ENCODE measurements around the gene KDM8. TPM values are rescaled to one million over a fixed set of nuclear protein-coding genes. Genes with fewer than 3 reads are reported as not detected.

Gene KDM8
- total RNA-seq, 1 experiment from 2014 or later = 5.1 TPM

DNA sequence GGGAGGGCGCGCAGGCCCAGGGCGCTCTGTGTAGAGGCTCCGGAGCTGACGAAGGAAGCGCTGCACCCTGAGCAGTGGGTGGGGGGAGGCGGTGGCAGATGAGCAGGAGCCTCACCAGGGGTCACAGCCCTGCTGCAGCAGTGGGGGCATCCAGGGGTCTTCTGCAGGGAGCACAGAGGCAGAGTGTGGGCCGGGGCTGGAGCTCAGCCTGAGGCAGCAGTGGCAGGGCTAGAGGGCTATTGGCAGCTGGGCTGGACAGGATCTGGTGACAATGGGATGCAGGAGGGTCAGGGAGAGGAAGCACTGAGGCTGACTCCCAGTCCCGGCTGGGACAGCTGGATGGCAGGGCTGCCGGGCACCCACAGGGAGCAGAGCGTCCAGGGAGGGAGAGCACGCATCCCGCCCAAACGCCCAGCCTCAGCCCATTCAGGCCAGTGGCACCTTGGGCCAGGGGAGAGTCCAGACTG is 21.0 kb downstream of the KDM8 start:
- no TSS peak for BruUV-seq (replicated peaks)
- Histone ChIP-seq H3K4me3 (no peak overlapping the region), H3K9me3 (ENCODE audit: insufficient read depth, low read depth) (no peaks in the 10 kb centered on the region), H3K9me2 (ENCODE audit: insufficient read depth) (no peaks in the 10 kb centered on the region), H3K27ac (no peak overlapping the region), H3F3A (ENCODE audit: insufficient read depth, low read depth) (no peaks in the 10 kb centered on the region), H2AFZ (no peak overlapping the region), H4K20me1 (ENCODE audit: insufficient read depth) (no peaks in the 10 kb centered on the region), H3K27me3 (ENCODE audit: insufficient read depth, low read depth) (no peaks in the 10 kb centered on the region), H3K4me1 (replicated peaks; ENCODE audit: insufficient read depth) (no peaks in the 10 kb centered on the region), H3K79me2 (ENCODE audit: low read depth) (no peaks in the 10 kb centered on the region), H3K36me3 (ENCODE audit: low read depth) (no peaks in the 10 kb centered on the region), H3K4me2 (no peak overlapping the region)
- POLR2A ChIA-PET (ENCODE audit: unreplicated experiment) = no interaction called here
- no peak for DNase-seq
- TF ChIP-seq, protein P1, sequence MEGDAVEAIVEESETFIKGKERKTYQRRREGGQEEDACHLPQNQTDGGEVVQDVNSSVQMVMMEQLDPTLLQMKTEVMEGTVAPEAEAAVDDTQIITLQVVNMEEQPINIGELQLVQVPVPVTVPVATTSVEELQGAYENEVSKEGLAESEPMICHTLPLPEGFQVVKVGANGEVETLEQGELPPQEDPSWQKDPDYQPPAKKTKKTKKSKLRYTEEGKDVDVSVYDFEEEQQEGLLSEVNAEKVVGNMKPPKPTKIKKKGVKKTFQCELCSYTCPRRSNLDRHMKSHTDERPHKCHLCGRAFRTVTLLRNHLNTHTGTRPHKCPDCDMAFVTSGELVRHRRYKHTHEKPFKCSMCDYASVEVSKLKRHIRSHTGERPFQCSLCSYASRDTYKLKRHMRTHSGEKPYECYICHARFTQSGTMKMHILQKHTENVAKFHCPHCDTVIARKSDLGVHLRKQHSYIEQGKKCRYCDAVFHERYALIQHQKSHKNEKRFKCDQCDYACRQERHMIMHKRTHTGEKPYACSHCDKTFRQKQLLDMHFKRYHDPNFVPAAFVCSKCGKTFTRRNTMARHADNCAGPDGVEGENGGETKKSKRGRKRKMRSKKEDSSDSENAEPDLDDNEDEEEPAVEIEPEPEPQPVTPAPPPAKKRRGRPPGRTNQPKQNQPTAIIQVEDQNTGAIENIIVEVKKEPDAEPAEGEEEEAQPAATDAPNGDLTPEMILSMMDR (conservative IDR thresholded peaks at IDR 0.05) = no peak
- TF ChIP-seq EZH2 (IDR thresholded peaks at IDR 0.05; ENCODE audit: low read depth) = no peak
- CTCF ChIA-PET = no interaction called here
- intact Hi-C loops (cut with micrococcal nuclease; ENCODE audit: unreplicated experiment) = no loop called here

DNA sequence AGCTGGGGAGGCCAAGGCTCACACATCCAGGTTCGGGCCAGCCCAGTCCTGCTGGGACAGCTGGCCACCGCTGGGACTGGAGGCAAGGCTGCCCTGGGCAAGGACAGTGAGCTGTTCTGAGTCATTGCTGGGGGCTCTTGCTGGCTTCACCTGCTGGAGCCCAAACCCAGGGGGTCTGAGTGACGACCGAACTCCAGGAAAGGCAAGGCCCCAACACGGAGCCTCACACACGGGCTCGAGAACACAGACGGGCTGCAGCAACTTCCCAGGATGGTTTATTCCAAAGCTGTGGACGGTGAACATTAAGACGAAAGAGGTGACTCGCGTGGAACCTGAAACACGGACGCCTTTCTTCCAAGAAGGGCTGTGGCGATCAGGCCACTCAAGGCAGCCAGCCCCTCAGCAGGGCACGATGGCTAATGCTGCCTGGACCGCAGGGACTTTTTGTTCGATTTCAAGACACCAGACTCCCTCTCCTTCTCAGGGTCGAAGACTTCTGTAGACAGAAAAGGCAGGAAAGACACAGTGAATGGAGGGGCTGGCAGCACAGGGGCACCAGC is 21.5 kb downstream of the KDM8 start:
- BruUV-seq (replicated peaks) = no TSS peak
- no peak overlapping the region for H3K4me2 ChIP-seq
- intact Hi-C loops (cut with micrococcal nuclease; ENCODE audit: unreplicated experiment) = no loop called here
- H3K4me1 ChIP-seq (replicated peaks; ENCODE audit: insufficient read depth) = no peaks in the 10 kb centered on the region
- H3K9me3 ChIP-seq (ENCODE audit: insufficient read depth, low read depth) = no peaks in the 10 kb centered on the region
- no peaks in the 10 kb centered on the region for H3K9me2 ChIP-seq (ENCODE audit: insufficient read depth)
- TF ChIP-seq, protein P1 (conservative IDR thresholded peaks at IDR 0.05) = no peak
- TF ChIP-seq EZH2 (IDR thresholded peaks at IDR 0.05; ENCODE audit: low read depth) = no peak
- no peaks in the 10 kb centered on the region for H3F3A ChIP-seq (ENCODE audit: insufficient read depth, low read depth)
- CTCF ChIA-PET = interaction anchor here (1.0 kb wide), 1 partner anchor 45 kb away, joined by 3 read pairs; no protein-coding TSS in a partner anchor
- DNase-seq = no peak
- no peaks in the 10 kb centered on the region for H3K79me2 ChIP-seq (ENCODE audit: low read depth)
- H3K27me3 ChIP-seq (ENCODE audit: insufficient read depth, low read depth) = no peaks in the 10 kb centered on the region
- POLR2A ChIA-PET (ENCODE audit: unreplicated experiment) = no interaction called here
- no peak overlapping the region for H2AFZ ChIP-seq
- no peaks in the 10 kb centered on the region for H3K36me3 ChIP-seq (ENCODE audit: low read depth)
- H3K4me3 ChIP-seq = no peak overlapping the region
- no peak overlapping the region for H3K27ac ChIP-seq
- no peaks in the 10 kb centered on the region for H4K20me1 ChIP-seq (ENCODE audit: insufficient read depth)

DNA sequence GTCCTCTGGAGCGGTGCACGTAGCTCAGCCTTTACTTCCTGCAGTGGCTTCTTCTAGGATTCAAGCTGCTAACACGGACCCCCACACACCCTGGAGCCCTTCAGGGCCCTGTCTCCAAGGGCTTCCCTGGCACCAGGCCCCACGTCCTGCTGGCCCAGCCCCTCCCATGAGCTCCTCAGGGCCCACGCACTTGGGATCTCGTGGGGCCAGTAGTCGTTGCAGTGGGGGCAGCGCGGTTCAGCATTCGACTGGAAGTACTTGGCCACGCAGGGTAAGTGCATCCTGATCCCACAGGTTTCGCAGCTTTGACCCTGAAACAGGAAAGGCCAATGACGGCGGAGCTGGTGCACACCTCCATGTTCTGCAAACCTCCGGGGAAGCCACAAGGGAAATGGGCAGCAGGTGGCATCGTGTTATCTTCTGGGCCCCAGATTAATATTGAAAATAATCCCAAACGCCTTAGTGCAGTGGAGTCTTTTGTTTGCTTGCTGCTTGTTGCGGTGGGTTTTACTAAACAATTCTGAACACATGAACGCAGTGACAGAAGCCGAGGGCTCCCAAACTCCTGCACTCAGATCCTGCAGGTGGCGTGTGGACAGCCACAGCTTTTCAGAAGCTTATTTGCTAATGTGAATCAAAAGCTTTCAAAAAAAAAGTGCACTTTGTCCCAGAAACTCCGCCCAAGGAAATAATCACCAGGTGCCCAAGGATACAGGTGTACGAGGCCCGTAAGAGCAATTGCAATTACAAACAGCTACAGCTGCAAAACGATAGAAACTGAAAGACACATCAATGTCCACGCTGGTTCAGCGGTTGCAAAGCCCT is 22.4 kb downstream of the KDM8 start:
- ChIA-PET CTCF (interaction anchor here (1.0 to 1.6 kb wide), 2 partner anchors 46 to 142 kb away, joined by 3 read pairs; no protein-coding TSS in a partner anchor), POLR2A (ENCODE audit: unreplicated experiment) (no interaction called here)
- no peak overlapping the region for H3K27ac ChIP-seq
- intact Hi-C loops (cut with micrococcal nuclease; ENCODE audit: unreplicated experiment) = no loop called here
- DNase-seq = no peak
- no peak overlapping the region for H2AFZ ChIP-seq
- no peaks in the 10 kb centered on the region for H3F3A ChIP-seq (ENCODE audit: insufficient read depth, low read depth)
- H3K79me2 ChIP-seq (ENCODE audit: low read depth) = no peaks in the 10 kb centered on the region
- H3K4me2 ChIP-seq = no peak overlapping the region
- H3K36me3 ChIP-seq (ENCODE audit: low read depth) = no peaks in the 10 kb centered on the region
- H4K20me1 ChIP-seq (ENCODE audit: insufficient read depth) = no peaks in the 10 kb centered on the region
- H3K4me1 ChIP-seq (replicated peaks; ENCODE audit: insufficient read depth) = no peaks in the 10 kb centered on the region
- no TSS peak for BruUV-seq (replicated peaks)
- no peaks in the 10 kb centered on the region for H3K27me3 ChIP-seq (ENCODE audit: insufficient read depth, low read depth)
- H3K4me3 ChIP-seq = no peak overlapping the region
- H3K9me3 ChIP-seq (ENCODE audit: insufficient read depth, low read depth) = no peaks in the 10 kb centered on the region
- H3K9me2 ChIP-seq (ENCODE audit: insufficient read depth) = no peaks in the 10 kb centered on the region
- TF ChIP-seq, protein P1 (conservative IDR thresholded peaks at IDR 0.05) = no peak; the same call in 1 of the 2 replicates
- TF ChIP-seq EZH2 (IDR thresholded peaks at IDR 0.05; ENCODE audit: low read depth) = no peak

All from PC-9 (cell line).